WTC11 (cell line): ENCODE results near the gene LRIT3. TPM values are rescaled to one million over a fixed set of nuclear protein-coding genes. Genes with fewer than 3 reads are reported as not detected.

Experiments used
- ATAC-seq: fragments of 200-7000 bp; cut with Tn5 transposase; 2 replicates; pipeline ENCODE4 v1.10.0; 2021; ENCODE audit warnings: mild to moderate bottlenecking, moderate library complexity
- CTCF ChIA-PET: fragments of 300-600 bp; sonication (Branson Sonifier 250); formaldehyde crosslinking; loops from one replicate; lab custom pipeline; 2021; ENCODE audit warnings: antibody characterized with exemption; lab: Charles Lee
- POLR2A ChIA-PET: fragments of 350-600 bp; sonication (Branson Sonifier 250); formaldehyde crosslinking; loops from one replicate; lab custom pipeline; 2021; ENCODE audit warnings: antibody characterized with exemption; lab: Charles Lee
- DNase-seq: peaks from one replicate; pipeline ENCODE4 v3.0.0; 2021; ENCODE audit warnings: low spot score
- H3K27ac Mint-ChIP-seq: 2 replicates; pipeline ENCODE4 v1.8.0; 2021; ENCODE audit warnings: mixed read lengths
- H3K27me3 Mint-ChIP-seq: 2 replicates; pipeline ENCODE4 v1.8.0; 2021; ENCODE audit warnings: low read depth, mild to moderate bottlenecking, moderate library complexity, mixed read lengths
- H3K36me3 Mint-ChIP-seq: 2 replicates; pipeline ENCODE4 v1.8.0; 2021; ENCODE audit warnings: mixed read lengths
- H3K4me1 Mint-ChIP-seq: 2 replicates; pipeline ENCODE4 v1.8.0; 2022; ENCODE audit warnings: mixed read lengths
- H3K4me3 Mint-ChIP-seq: 2 replicates; pipeline ENCODE4 v1.8.0; 2021; ENCODE audit warnings: mild to moderate bottlenecking, moderate library complexity, mixed read lengths
- H3K9me3 Mint-ChIP-seq: 2 replicates; pipeline ENCODE4 v1.8.0; 2021; ENCODE audit warnings: mixed read lengths
- AR ChIP-seq: fragments of 250-450 bp; sonication (Bioruptor Pico); IDR thresholded peaks from 2 replicates; pipeline ENCODE4 v1.9.0; 2021; ENCODE audit warnings: mild to moderate bottlenecking
- ATF1 ChIP-seq: sonication (generic); formaldehyde crosslinking; IDR thresholded peaks from 2 replicates; pipeline ENCODE4 v1.8.1; 2023; ENCODE audit warnings: mild to moderate bottlenecking, moderate library complexity, missing genetic modification reagents
- E2F1 ChIP-seq: sonication (generic); formaldehyde crosslinking; IDR thresholded peaks from 2 replicates; pipeline ENCODE4 v1.8.0; 2022; ENCODE audit warnings: mild to moderate bottlenecking, missing genetic modification reagents
- NFYB ChIP-seq: sonication (generic); formaldehyde crosslinking; conservative IDR thresholded peaks from 2 replicates; pipeline ENCODE4 v1.8.0; 2022; ENCODE audit warnings: low read depth, missing genetic modification reagents
- NR1H2 ChIP-seq: sonication (generic); formaldehyde crosslinking; IDR thresholded peaks from 2 replicates; pipeline ENCODE4 v1.9.0; 2021; ENCODE audit warnings: mild to moderate bottlenecking, moderate library complexity, missing genetic modification reagents
- NR2C2 ChIP-seq: sonication (generic); formaldehyde crosslinking; IDR thresholded peaks from 2 replicates; pipeline ENCODE4 v1.8.0; 2022; ENCODE audit warnings: mild to moderate bottlenecking, missing genetic modification reagents
- ZNF121 ChIP-seq: sonication (generic); formaldehyde crosslinking; IDR thresholded peaks from 2 replicates; pipeline ENCODE4 v1.8.0; 2023; ENCODE audit warnings: missing genetic modification reagents
- ZNF317 ChIP-seq: sonication (generic); formaldehyde crosslinking; IDR thresholded peaks from 2 replicates; pipeline ENCODE4 v1.8.1; 2023; ENCODE audit warnings: low read depth, mild to moderate bottlenecking, moderate library complexity, missing genetic modification reagents, borderline replicate concordance
- total RNA-seq: library from RNA; stranded (reverse); gene quantifications from 3 replicates; pipeline ENCODE4 v1.2.3, GENCODE V29; 2021
- TF ChIP-seq, protein P1 (sequence below): sonication (generic); formaldehyde crosslinking; IDR thresholded peaks from 2 replicates; pipeline ENCODE4 v1.8.1; 2023; ENCODE audit warnings: mild to moderate bottlenecking, missing genetic modification reagents, moderate library complexity
- TF ChIP-seq, protein P2 (sequence below): sonication (generic); formaldehyde crosslinking; IDR thresholded peaks from 2 replicates; pipeline ENCODE4 v1.8.1; 2022; ENCODE audit warnings: mild to moderate bottlenecking, moderate library complexity, missing genetic modification reagents
- TF ChIP-seq, protein P3 (sequence below): sonication (generic); formaldehyde crosslinking; IDR thresholded peaks from 2 replicates; pipeline ENCODE4 v1.8.0; 2022; ENCODE audit warnings: mild to moderate bottlenecking, missing genetic modification reagents

LRIT3 gene
- total RNA-seq, 1 experiment from 2014 or later: 0.11 TPM

- no peak for TF ChIP-seq NFYB (CRISPR knock-in tag)
- TF ChIP-seq ZNF317: no peak
- TF ChIP-seq, protein P1, sequence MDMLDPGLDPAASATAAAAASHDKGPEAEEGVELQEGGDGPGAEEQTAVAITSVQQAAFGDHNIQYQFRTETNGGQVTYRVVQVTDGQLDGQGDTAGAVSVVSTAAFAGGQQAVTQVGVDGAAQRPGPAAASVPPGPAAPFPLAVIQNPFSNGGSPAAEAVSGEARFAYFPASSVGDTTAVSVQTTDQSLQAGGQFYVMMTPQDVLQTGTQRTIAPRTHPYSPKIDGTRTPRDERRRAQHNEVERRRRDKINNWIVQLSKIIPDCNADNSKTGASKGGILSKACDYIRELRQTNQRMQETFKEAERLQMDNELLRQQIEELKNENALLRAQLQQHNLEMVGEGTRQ (CRISPR knock-in tag): no peak
- TF ChIP-seq, protein P2, sequence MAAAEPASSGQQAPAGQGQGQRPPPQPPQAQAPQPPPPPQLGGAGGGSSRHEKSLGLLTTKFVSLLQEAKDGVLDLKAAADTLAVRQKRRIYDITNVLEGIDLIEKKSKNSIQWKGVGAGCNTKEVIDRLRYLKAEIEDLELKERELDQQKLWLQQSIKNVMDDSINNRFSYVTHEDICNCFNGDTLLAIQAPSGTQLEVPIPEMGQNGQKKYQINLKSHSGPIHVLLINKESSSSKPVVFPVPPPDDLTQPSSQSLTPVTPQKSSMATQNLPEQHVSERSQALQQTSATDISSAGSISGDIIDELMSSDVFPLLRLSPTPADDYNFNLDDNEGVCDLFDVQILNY: no peak
- no peak for TF ChIP-seq E2F1 (CRISPR knock-in tag)
- no peak for TF ChIP-seq NR1H2 (CRISPR knock-in tag)
- TF ChIP-seq NR2C2 (CRISPR knock-in tag): no peak
Measured at GRCh38 chr4:109801895-109802319, 46.0 kb upstream of the LRIT3 start, which contains the start of gene CFI (continued).

- POLR2A ChIA-PET: no interaction called here
- Mint-ChIP-seq H3K27ac (no peak overlapping the region), H3K27me3 (no peaks in the 10 kb centered on the region; the same call in 1 of the 2 replicates), H3K4me1 (no peaks in the 10 kb centered on the region), H3K9me3 (no peaks in the 10 kb centered on the region), H3K36me3 (no peaks in the 10 kb centered on the region), H3K4me3 (no peak overlapping the region)
- CTCF ChIA-PET: interaction anchor here (0.6 to 1.3 kb wide), 11 partner anchors 9 to 1969 kb away, joined by 3 to 31 read pairs (median 4); partner anchors contain the start of genes CASP6, GAR1, PLA2G12A and SEC24B
- TF ChIP-seq ZNF121 (CRISPR knock-in tag) (peak; percentile 73; the same call in 1 of the 2 replicates), AR (CRISPR knock-in tag) (no peak)
- ATAC-seq (peak; percentile 97), DNase-seq (peak; percentile 18)
Measured at GRCh38 chr4:109803924-109804571, 43.9 kb upstream of the LRIT3 start.

- TF ChIP-seq, protein P3, sequence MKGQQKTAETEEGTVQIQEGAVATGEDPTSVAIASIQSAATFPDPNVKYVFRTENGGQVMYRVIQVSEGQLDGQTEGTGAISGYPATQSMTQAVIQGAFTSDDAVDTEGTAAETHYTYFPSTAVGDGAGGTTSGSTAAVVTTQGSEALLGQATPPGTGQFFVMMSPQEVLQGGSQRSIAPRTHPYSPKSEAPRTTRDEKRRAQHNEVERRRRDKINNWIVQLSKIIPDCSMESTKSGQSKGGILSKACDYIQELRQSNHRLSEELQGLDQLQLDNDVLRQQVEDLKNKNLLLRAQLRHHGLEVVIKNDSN (CRISPR knock-in tag): no peak
- TF ChIP-seq ATF1 (CRISPR knock-in tag): no peak
- Mint-ChIP-seq H3K4me1 (peaks cover 13% of the 10 kb centered on the region), H3K27ac (no peak overlapping the region), H3K4me3 (no peak overlapping the region), H3K9me3 (no peaks in the 10 kb centered on the region), H3K27me3 (no peaks in the 10 kb centered on the region; the same call in 1 of the 2 replicates), H3K36me3 (no peaks in the 10 kb centered on the region)
- POLR2A ChIA-PET: no interaction called here
- DNase-seq (no peak), ATAC-seq (no peak)
- CTCF ChIA-PET: no interaction called here
Measured at GRCh38 chr4:109809655-109810054, 38.3 kb upstream of the LRIT3 start.
